Activated CD4-positive, alpha-beta T cell treated with anti-CD3 and anti-CD28 coated beads for 36 hours (primary cell): ENCODE measurements around the gene UBE2Q2. TPM values are rescaled to one million over a fixed set of nuclear protein-coding genes. Genes with fewer than 3 reads are reported as not detected.

Experiments
- total RNA-seq, 2 experiments: library from RNA; stranded (reverse); gene quantifications; one replicate each; pipeline ENCODE4 v1.2.3, GENCODE V29; 2021

UBE2Q2 gene
- total RNA-seq, 2 experiments from 2014 or later: 14.9 to 15.1 TPM

Other genes with a start within 250 kb of the UBE2Q2 start
- gene SNUPN, start 217.7 kb upstream of the UBE2Q2 start, total RNA-seq: 10 to 100 TPM; 37.4 to 40.3 TPM
- 10 to 100 TPM; 80.3 to 87.5 TPM for gene IMP3, start 203.2 kb upstream of the UBE2Q2 start, total RNA-seq
- gene SNX33, start 195.5 kb upstream of the UBE2Q2 start, total RNA-seq: 1 to 10 TPM; 2.2 to 2.4 TPM
- gene CSPG4, start 130.6 kb upstream of the UBE2Q2 start, total RNA-seq: not detected
- 10 to 100 TPM; 51.4 to 59.2 TPM for gene FBXO22, start 60.4 kb downstream of the UBE2Q2 start, total RNA-seq
- gene NRG4, start 169.0 kb downstream of the UBE2Q2 start, total RNA-seq: not detected
- gene TMEM266, start 216.5 kb downstream of the UBE2Q2 start, total RNA-seq: not detected